DND-41 (cell line): Measurements from ENCODE around the gene MET.

Experiments
- EZH2 ChIP-seq: IDR thresholded peaks from 3 replicates; pipeline ENCODE4 v1.6.1; 2012; ENCODE audit warnings: borderline replicate concordance, low read depth, mild to moderate bottlenecking, moderate library complexity, low read length, inconsistent platforms; ENCODE audit not compliant: severe bottlenecking
- TF ChIP-seq, protein P1 (sequence below): IDR thresholded peaks from 2 replicates; pipeline ENCODE4 v1.5.1; 2012; ENCODE audit warnings: borderline replicate concordance, low read length, moderate library complexity, mild to moderate bottlenecking; ENCODE audit not compliant: poor library complexity, severe bottlenecking; ENCODE audit errors: extremely low read depth

- TF ChIP-seq EZH2 = no peak
- TF ChIP-seq, protein P1, sequence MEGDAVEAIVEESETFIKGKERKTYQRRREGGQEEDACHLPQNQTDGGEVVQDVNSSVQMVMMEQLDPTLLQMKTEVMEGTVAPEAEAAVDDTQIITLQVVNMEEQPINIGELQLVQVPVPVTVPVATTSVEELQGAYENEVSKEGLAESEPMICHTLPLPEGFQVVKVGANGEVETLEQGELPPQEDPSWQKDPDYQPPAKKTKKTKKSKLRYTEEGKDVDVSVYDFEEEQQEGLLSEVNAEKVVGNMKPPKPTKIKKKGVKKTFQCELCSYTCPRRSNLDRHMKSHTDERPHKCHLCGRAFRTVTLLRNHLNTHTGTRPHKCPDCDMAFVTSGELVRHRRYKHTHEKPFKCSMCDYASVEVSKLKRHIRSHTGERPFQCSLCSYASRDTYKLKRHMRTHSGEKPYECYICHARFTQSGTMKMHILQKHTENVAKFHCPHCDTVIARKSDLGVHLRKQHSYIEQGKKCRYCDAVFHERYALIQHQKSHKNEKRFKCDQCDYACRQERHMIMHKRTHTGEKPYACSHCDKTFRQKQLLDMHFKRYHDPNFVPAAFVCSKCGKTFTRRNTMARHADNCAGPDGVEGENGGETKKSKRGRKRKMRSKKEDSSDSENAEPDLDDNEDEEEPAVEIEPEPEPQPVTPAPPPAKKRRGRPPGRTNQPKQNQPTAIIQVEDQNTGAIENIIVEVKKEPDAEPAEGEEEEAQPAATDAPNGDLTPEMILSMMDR = no peak
These were observed 40.3 kb upstream of the MET start for GRCh38 chr7:116631676-116632075.
